Osteoblast (primary cell): ENCODE results near the gene OSM. TPM values are rescaled to one million over a fixed set of nuclear protein-coding genes. Genes with fewer than 3 reads are reported as not detected.

ENCODE experiments used
- DNase-seq: peaks from one replicate; pipeline ENCODE4 v3.0.0; 2011; ENCODE audit warnings: low spot score, mixed read lengths; ENCODE audit not compliant: insufficient read length; ENCODE audit errors: missing footprints
- H2AFZ ChIP-seq: 2 replicates; pipeline ENCODE4 v1.6.0; 2011; ENCODE audit warnings: mild to moderate bottlenecking, low read length
- H3K27ac ChIP-seq: 2 replicates; pipeline ENCODE4 v1.5.1; 2011; ENCODE audit warnings: mild to moderate bottlenecking, low read depth, low read length, moderate library complexity
- H3K27me3 ChIP-seq: 2 replicates; pipeline ENCODE4 v1.6.0; 2012; ENCODE audit warnings: mild to moderate bottlenecking, control low read depth, inconsistent platforms, low read length, moderate library complexity; ENCODE audit not compliant: insufficient read depth
- H3K36me3 ChIP-seq: 2 replicates; pipeline ENCODE4 v1.5.1; 2011; ENCODE audit warnings: mild to moderate bottlenecking, low read length, control low read depth, moderate library complexity; ENCODE audit not compliant: insufficient read depth
- H3K4me1 ChIP-seq: 2 replicates; pipeline ENCODE4 v1.5.1; 2011; ENCODE audit warnings: mild to moderate bottlenecking, low read length, control low read depth, moderate library complexity; ENCODE audit not compliant: insufficient read depth
- H3K4me2 ChIP-seq: 2 replicates; pipeline ENCODE4 v1.6.0; 2011; ENCODE audit warnings: mild to moderate bottlenecking, low read length; ENCODE audit not compliant: insufficient read depth
- H3K4me3 ChIP-seq: fragments of 200-600 bp; sonication (generic); 3 replicates; pipeline ENCODE4 v1.5.1; 2012; ENCODE audit warnings: mild to moderate bottlenecking, low read length, inconsistent platforms; ENCODE audit not compliant: insufficient read depth
- H3K79me2 ChIP-seq: 2 replicates; pipeline ENCODE4 v1.6.0; 2012; ENCODE audit warnings: mild to moderate bottlenecking, low read length, control low read depth, inconsistent platforms; ENCODE audit not compliant: insufficient read depth
- H3K9me3 ChIP-seq: 2 replicates; pipeline ENCODE4 v1.5.1; 2011; ENCODE audit warnings: low read depth, low read length, control low read depth
- H4K20me1 ChIP-seq: 2 replicates; pipeline ENCODE4 v1.6.0; 2012; ENCODE audit warnings: mild to moderate bottlenecking, low read length, control low read depth; ENCODE audit not compliant: insufficient read depth
- CTCF ChIP-seq: IDR thresholded peaks from 2 replicates; pipeline ENCODE4 v1.5.1; 2011; ENCODE audit warnings: mild to moderate bottlenecking, low read depth, low read length, moderate library complexity; ENCODE audit errors: extremely low read depth
- total RNA-seq: library from RNA; depleted of rRNA; stranded (reverse); fragments of >200 nt; gene quantifications from 2 replicates; pipeline ENCODE4 v1.2.3, GENCODE V29; 2012

OSM gene
- total RNA-seq, 1 donor, result not detected

GRCh38 chr22:30313527-30314363 is 47.1 kb upstream of the OSM start:
- peaks cover 73% of the 10 kb centered on the region for H3K4me1 ChIP-seq
- no peak overlapping the region for H3K4me3 ChIP-seq
- H3K36me3 ChIP-seq, result peaks cover 10% of the 10 kb centered on the region
- no peaks in the 10 kb centered on the region for H3K27me3 ChIP-seq
- no peak for TF ChIP-seq CTCF
- peaks cover 87% of the 10 kb centered on the region for H3K79me2 ChIP-seq
- H3K27ac ChIP-seq, result no peak overlapping the region
- no peak overlapping the region for H2AFZ ChIP-seq
- peak; percentile 42 for DNase-seq
- H4K20me1 ChIP-seq, result peaks cover 81% of the 10 kb centered on the region
- no peaks in the 10 kb centered on the region for H3K9me3 ChIP-seq
- no peak overlapping the region for H3K4me2 ChIP-seq

- DNase-seq, result peak; percentile 94
- Histone ChIP-seq H3K79me2 (peaks cover 86% of the 10 kb centered on the region), H3K4me1 (peaks cover 70% of the 10 kb centered on the region), H4K20me1 (peaks cover 83% of the 10 kb centered on the region), H3K4me3 (no peak overlapping the region), H3K27ac (peak overlapping the region; percentile 72), H2AFZ (no peak overlapping the region), H3K27me3 (no peaks in the 10 kb centered on the region), H3K4me2 (peak overlapping the region; percentile 69), H3K36me3 (peaks cover 10% of the 10 kb centered on the region), H3K9me3 (no peaks in the 10 kb centered on the region)
- no peak for TF ChIP-seq CTCF
Measured at GRCh38 chr22:30312053-30312452, 45.4 kb upstream of the OSM start.

DNA sequence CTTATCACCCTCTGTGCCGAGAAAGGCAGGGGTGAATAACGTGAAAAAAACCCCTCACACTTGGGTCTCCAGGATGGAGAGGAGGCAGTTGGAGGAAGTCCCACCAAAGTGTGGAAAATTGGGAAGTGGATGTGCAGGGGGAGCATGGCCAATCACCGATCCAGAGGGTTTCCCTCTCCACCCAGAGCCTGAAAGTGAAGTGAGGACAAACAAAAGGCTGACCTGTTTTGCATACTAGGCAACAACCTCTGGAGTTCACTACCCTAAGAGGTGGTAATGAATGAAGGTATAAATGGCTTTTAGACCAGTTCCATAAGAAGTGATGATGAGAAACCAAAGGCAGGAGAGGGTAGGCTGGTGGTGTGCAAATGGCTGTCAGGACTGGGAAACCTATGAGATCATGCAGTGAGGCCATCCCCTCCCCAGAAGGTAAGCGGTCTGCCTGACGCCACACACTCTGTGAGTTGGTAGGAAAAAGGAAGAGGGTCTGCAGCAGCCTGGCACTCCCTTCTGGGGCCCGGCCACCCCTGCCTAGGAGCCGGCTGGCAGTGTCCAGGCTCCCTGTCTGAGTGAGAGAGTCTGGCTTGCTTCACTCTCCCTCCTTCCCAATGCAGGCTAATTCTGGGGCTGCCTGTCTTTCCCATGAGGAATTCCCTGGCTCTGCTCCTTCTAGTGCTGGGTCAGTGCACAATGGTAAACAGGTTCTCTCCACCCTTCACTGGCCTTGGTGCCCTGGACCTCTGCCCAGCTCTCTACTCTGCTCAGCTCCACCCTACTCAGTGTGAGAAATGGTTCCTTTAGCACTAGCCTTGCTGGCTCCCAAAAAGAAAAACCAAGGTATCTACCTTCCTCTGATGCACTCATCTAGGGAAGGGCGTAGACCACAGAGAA is 44.5 kb upstream of the OSM start:
- Histone ChIP-seq H3K36me3 (peaks cover 9% of the 10 kb centered on the region), H3K79me2 (peaks cover 86% of the 10 kb centered on the region), H3K9me3 (no peaks in the 10 kb centered on the region), H3K27me3 (no peaks in the 10 kb centered on the region), H3K4me3 (peak overlapping the region; percentile 9), H2AFZ (no peak overlapping the region), H3K4me2 (peak overlapping the region; percentile 69), H3K27ac (peak overlapping the region; percentile 72), H4K20me1 (peaks cover 87% of the 10 kb centered on the region), H3K4me1 (peaks cover 65% of the 10 kb centered on the region)
- TF ChIP-seq CTCF, result no peak
- peak; percentile 88 for DNase-seq
